ENCODE results near the gene SLC26A9. TPM values are rescaled to one million over a fixed set of nuclear protein-coding genes. Genes with fewer than 3 reads are reported as not detected.

Gene SLC26A9
- total RNA-seq, 1 experiment from 2014 or later, result not detected

DNA sequence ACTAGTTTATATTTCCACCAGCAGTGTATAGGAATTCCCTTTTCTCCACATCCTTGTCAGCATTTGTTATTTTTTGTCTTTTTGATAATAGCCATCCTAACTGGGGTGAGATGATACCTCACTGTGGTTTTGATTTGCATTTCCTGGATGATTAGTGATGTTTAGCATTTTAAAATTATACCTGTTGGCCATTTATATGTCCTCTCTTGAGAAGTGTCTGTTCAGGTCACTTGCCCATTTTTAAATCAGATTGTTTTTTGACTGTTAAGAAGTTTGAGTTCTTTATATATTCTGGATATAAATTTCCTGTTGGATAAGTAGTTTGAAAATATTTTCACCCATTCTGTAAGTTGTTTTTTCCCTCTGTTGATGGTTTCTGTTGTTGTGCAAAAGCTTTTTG is 62.3 kb downstream of the SLC26A9 start:
- no peak overlapping the region for H3K4me3 ChIP-seq (ENCODE audit: low read depth in 2 of 2, low read length in 2 of 2)
- no peaks in the 10 kb centered on the region for H3K9me3 ChIP-seq (ENCODE audit: control insufficient read depth, insufficient read depth, low read depth, low read length)
- H3K27me3 ChIP-seq (ENCODE audit: control insufficient read depth, insufficient read depth, low read length), result peaks cover 2% of the 10 kb centered on the region; the same call in 1 of the 2 replicates
- ChIA-PET POLR2A (no interaction called here), CTCF (no interaction called here)
- no peaks in the 10 kb centered on the region for H3K36me3 ChIP-seq (ENCODE audit: control insufficient read depth, insufficient read depth, low read length)
- no peak overlapping the region for H3K27ac ChIP-seq (ENCODE audit: low read length)
- TF ChIP-seq TCF7L2 (IDR thresholded peaks at IDR 0.05; ENCODE audit: low read depth, low read length) (no peak), POLR2AphosphoS5 (IDR thresholded peaks at IDR 0.05; ENCODE audit: low read depth, low read length) (no peak), SIN3A (IDR thresholded peaks at IDR 0.05; ENCODE audit: borderline replicate concordance, insufficient read depth, low read depth, low read length) (no peak)
- TF ChIP-seq, protein P1, sequence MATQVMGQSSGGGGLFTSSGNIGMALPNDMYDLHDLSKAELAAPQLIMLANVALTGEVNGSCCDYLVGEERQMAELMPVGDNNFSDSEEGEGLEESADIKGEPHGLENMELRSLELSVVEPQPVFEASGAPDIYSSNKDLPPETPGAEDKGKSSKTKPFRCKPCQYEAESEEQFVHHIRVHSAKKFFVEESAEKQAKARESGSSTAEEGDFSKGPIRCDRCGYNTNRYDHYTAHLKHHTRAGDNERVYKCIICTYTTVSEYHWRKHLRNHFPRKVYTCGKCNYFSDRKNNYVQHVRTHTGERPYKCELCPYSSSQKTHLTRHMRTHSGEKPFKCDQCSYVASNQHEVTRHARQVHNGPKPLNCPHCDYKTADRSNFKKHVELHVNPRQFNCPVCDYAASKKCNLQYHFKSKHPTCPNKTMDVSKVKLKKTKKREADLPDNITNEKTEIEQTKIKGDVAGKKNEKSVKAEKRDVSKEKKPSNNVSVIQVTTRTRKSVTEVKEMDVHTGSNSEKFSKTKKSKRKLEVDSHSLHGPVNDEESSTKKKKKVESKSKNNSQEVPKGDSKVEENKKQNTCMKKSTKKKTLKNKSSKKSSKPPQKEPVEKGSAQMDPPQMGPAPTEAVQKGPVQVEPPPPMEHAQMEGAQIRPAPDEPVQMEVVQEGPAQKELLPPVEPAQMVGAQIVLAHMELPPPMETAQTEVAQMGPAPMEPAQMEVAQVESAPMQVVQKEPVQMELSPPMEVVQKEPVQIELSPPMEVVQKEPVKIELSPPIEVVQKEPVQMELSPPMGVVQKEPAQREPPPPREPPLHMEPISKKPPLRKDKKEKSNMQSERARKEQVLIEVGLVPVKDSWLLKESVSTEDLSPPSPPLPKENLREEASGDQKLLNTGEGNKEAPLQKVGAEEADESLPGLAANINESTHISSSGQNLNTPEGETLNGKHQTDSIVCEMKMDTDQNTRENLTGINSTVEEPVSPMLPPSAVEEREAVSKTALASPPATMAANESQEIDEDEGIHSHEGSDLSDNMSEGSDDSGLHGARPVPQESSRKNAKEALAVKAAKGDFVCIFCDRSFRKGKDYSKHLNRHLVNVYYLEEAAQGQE (IDR thresholded peaks at IDR 0.05; ENCODE audit: insufficient read depth in 1 of 2, low read depth in 2 of 2, low read length in 1 of 2), result no peak
- TF ChIP-seq, protein P2, sequence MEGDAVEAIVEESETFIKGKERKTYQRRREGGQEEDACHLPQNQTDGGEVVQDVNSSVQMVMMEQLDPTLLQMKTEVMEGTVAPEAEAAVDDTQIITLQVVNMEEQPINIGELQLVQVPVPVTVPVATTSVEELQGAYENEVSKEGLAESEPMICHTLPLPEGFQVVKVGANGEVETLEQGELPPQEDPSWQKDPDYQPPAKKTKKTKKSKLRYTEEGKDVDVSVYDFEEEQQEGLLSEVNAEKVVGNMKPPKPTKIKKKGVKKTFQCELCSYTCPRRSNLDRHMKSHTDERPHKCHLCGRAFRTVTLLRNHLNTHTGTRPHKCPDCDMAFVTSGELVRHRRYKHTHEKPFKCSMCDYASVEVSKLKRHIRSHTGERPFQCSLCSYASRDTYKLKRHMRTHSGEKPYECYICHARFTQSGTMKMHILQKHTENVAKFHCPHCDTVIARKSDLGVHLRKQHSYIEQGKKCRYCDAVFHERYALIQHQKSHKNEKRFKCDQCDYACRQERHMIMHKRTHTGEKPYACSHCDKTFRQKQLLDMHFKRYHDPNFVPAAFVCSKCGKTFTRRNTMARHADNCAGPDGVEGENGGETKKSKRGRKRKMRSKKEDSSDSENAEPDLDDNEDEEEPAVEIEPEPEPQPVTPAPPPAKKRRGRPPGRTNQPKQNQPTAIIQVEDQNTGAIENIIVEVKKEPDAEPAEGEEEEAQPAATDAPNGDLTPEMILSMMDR (IDR thresholded peaks at IDR 0.05), result no peak
- no peak for DNase-seq (ENCODE audit: low read depth, low spot score)
- no peaks in the 10 kb centered on the region for H3K4me1 ChIP-seq (ENCODE audit: control insufficient read depth, insufficient read depth, low read length)
- intact Hi-C loops (cut with micrococcal nuclease; ENCODE audit: unreplicated experiment), result no loop called here
- BruUV-seq (replicated peaks), result no TSS peak
- no peak for ATAC-seq
- in situ Hi-C loops (cut with HindIII; ENCODE audit: low pct_unique_long_range_greater_than_20kb, low sequenced_read_pairs), result no loop called here

DNA sequence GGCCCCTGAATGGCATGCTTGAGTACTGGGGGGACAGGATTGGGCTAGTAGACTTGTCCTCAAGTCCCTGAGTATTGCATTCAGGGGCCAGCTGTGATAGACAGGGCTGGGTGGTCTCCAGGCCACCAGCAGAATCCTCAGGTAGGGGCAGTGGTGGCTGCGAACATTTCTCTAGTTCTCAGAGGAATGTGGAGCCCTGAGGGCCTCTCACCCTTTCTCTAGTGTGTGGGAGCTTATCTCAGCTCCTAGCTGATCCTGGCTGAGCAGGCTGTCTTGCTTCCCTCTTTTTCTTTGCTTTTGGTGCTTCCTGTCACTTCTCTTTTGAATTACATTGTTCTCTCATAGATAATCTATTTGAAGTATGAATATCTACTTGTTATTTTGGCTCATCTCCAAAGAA is 63.3 kb downstream of the SLC26A9 start:
- Histone ChIP-seq H3K36me3 (ENCODE audit: control insufficient read depth, insufficient read depth, low read length) (no peaks in the 10 kb centered on the region), H3K27ac (ENCODE audit: low read length) (no peak overlapping the region), H3K9me3 (ENCODE audit: control insufficient read depth, insufficient read depth, low read depth, low read length) (no peaks in the 10 kb centered on the region), H3K4me1 (ENCODE audit: control insufficient read depth, insufficient read depth, low read length) (no peaks in the 10 kb centered on the region), H3K4me3 (ENCODE audit: low read depth in 2 of 2, low read length in 2 of 2) (no peak overlapping the region), H3K27me3 (ENCODE audit: control insufficient read depth, insufficient read depth, low read length) (peaks cover 2% of the 10 kb centered on the region; the same call in 1 of the 2 replicates)
- TF ChIP-seq TCF7L2 (IDR thresholded peaks at IDR 0.05; ENCODE audit: low read depth, low read length) (no peak), SIN3A (IDR thresholded peaks at IDR 0.05; ENCODE audit: borderline replicate concordance, insufficient read depth, low read depth, low read length) (no peak), POLR2AphosphoS5 (IDR thresholded peaks at IDR 0.05; ENCODE audit: low read depth, low read length) (no peak)
- TF ChIP-seq, protein P1 (IDR thresholded peaks at IDR 0.05; ENCODE audit: insufficient read depth in 1 of 2, low read depth in 2 of 2, low read length in 1 of 2), result no peak
- TF ChIP-seq, protein P2 (IDR thresholded peaks at IDR 0.05), result no peak
- intact Hi-C loops (cut with micrococcal nuclease; ENCODE audit: unreplicated experiment), result no loop called here
- no peak for DNase-seq (ENCODE audit: low read depth, low spot score)
- ChIA-PET CTCF (no interaction called here), POLR2A (no interaction called here)
- in situ Hi-C loops (cut with HindIII; ENCODE audit: low pct_unique_long_range_greater_than_20kb, low sequenced_read_pairs), result no loop called here
- ATAC-seq, result no peak
- no TSS peak for BruUV-seq (replicated peaks)
